ENCODE measurements around the gene APBA1.
"Not testable (repeated sequence)": the region's sequence is repeated elsewhere in the genome, so short reads cannot be mapped to it uniquely, and the experiment has no call there.

APBA1 gene

DNA sequence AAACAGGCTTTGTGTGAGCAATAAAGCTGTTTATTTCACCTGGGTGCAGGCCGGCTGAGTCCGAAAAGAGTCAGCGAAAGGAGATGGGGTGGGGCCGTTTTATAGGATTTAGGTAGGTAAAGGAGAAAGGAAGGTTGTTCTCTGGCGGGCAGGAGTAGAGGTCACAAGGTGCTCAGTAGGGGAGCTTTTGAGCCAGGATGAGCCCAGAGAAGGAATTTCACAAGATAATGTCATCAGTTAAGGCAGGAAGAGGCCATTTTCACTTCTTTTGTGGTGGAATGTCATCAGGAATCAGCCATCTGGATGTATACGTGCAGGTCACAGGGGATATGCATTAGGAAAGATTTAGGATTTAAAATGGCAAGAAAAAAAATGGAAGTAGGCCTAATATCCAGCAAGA lies 262.2 kb downstream of the APBA1 start:
- 41 to 47% methylated on average over 5 to 6 of the region's 6 CpGs for WGBS, 2 experiments (ENCODE audit: insufficient coverage in 2 of 2)
- not testable (repeated sequence) for H3K36me3 ChIP-seq (ENCODE audit: control insufficient read depth, insufficient read depth, low read length); H3K27ac ChIP-seq (ENCODE audit: low read depth, low read length, severe bottlenecking); H3K9me3 ChIP-seq (ENCODE audit: control insufficient read depth, low read length); H3K4me3 ChIP-seq (ENCODE audit: extremely low read depth, insufficient read depth, low read length, poor library complexity, severe bottlenecking); H3K4me1 ChIP-seq (ENCODE audit: control insufficient read depth, insufficient read depth, low read length, poor library complexity, severe bottlenecking)

GRCh38 chr9:69400470-69400869 lies 271.7 kb downstream of the APBA1 start:
- 82 to 100% methylated on average over 1 of the region's 1 CpG for WGBS, 2 experiments (ENCODE audit: insufficient coverage in 2 of 2)
- H3K4me3 ChIP-seq (ENCODE audit: extremely low read depth, insufficient read depth, low read length, poor library complexity, severe bottlenecking): no peak overlapping the region
- no peak overlapping the region for H3K27ac ChIP-seq (ENCODE audit: low read depth, low read length, severe bottlenecking)
- H3K9me3 ChIP-seq (ENCODE audit: control insufficient read depth, low read length): no peaks in the 10 kb centered on the region
- H3K4me1 ChIP-seq (ENCODE audit: control insufficient read depth, insufficient read depth, low read length, poor library complexity, severe bottlenecking): no peaks in the 10 kb centered on the region
- H3K36me3 ChIP-seq (ENCODE audit: control insufficient read depth, insufficient read depth, low read length): no peaks in the 10 kb centered on the region

- no peak overlapping the region for H3K27ac ChIP-seq (ENCODE audit: low read depth, low read length, severe bottlenecking)
- WGBS, 2 experiments (ENCODE audit: insufficient coverage in 2 of 2): 79 to 86% methylated on average over 7 to 9 of the region's 12 CpGs
- H3K9me3 ChIP-seq (ENCODE audit: control insufficient read depth, low read length): no peaks in the 10 kb centered on the region
- H3K4me1 ChIP-seq (ENCODE audit: control insufficient read depth, insufficient read depth, low read length, poor library complexity, severe bottlenecking): no peaks in the 10 kb centered on the region
- H3K4me3 ChIP-seq (ENCODE audit: extremely low read depth, insufficient read depth, low read length, poor library complexity, severe bottlenecking): no peak overlapping the region
- no peaks in the 10 kb centered on the region for H3K36me3 ChIP-seq (ENCODE audit: control insufficient read depth, insufficient read depth, low read length)
Measured at GRCh38 chr9:69397384-69398214, 274.6 kb downstream of the APBA1 start.

- H3K9me3 ChIP-seq (ENCODE audit: control insufficient read depth, low read length): no peaks in the 10 kb centered on the region
- 86 to 93% methylated on average over 1 to 2 of the region's 2 CpGs for WGBS, 2 experiments (ENCODE audit: insufficient coverage in 2 of 2)
- no peaks in the 10 kb centered on the region for H3K36me3 ChIP-seq (ENCODE audit: control insufficient read depth, insufficient read depth, low read length)
- H3K4me3 ChIP-seq (ENCODE audit: extremely low read depth, insufficient read depth, low read length, poor library complexity, severe bottlenecking): no peak overlapping the region
- H3K27ac ChIP-seq (ENCODE audit: low read depth, low read length, severe bottlenecking): no peak overlapping the region
- H3K4me1 ChIP-seq (ENCODE audit: control insufficient read depth, insufficient read depth, low read length, poor library complexity, severe bottlenecking): no peaks in the 10 kb centered on the region
Measured at GRCh38 chr9:69396759-69397158, 275.4 kb downstream of the APBA1 start.

- Histone ChIP-seq H3K27ac (ENCODE audit: low read depth, low read length, severe bottlenecking) (no peak overlapping the region), H3K4me3 (ENCODE audit: extremely low read depth, insufficient read depth, low read length, poor library complexity, severe bottlenecking) (no peak overlapping the region), H3K4me1 (ENCODE audit: control insufficient read depth, insufficient read depth, low read length, poor library complexity, severe bottlenecking) (no peaks in the 10 kb centered on the region), H3K36me3 (ENCODE audit: control insufficient read depth, insufficient read depth, low read length) (no peaks in the 10 kb centered on the region), H3K9me3 (ENCODE audit: control insufficient read depth, low read length) (no peaks in the 10 kb centered on the region)
- WGBS, 2 experiments (ENCODE audit: insufficient coverage in 2 of 2): 89 to 90% methylated on average over 2 to 5 of the region's 5 CpGs
Measured at GRCh38 chr9:69395718-69396117, 276.5 kb downstream of the APBA1 start.

DNA sequence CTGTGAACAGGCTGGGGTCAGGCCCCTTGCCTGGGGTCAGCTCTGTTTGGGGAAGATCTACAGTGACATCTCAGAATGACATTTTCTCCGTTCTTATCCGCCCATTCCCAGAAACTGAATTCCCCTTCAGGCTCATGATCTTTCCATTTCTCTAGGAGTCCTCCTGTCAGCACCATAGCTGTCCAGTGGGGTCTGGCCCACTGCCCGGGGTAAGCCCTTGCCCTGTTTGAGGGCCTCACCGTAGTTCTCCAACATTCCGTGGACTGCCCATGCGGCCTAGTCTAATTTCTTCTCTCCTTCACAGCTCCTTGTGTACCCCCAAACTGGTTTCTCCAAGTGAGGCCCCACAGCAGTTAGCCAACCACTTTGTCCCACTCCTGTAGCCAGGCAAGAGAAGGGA lies 278.7 kb downstream of the APBA1 start:
- H3K27ac ChIP-seq (ENCODE audit: low read depth, low read length, severe bottlenecking): no peak overlapping the region
- H3K9me3 ChIP-seq (ENCODE audit: control insufficient read depth, low read length): no peaks in the 10 kb centered on the region
- no peaks in the 10 kb centered on the region for H3K4me1 ChIP-seq (ENCODE audit: control insufficient read depth, insufficient read depth, low read length, poor library complexity, severe bottlenecking)
- no peaks in the 10 kb centered on the region for H3K36me3 ChIP-seq (ENCODE audit: control insufficient read depth, insufficient read depth, low read length)
- no peak overlapping the region for H3K4me3 ChIP-seq (ENCODE audit: extremely low read depth, insufficient read depth, low read length, poor library complexity, severe bottlenecking)
- WGBS, 2 experiments (ENCODE audit: insufficient coverage in 2 of 2): 93 to 98% methylated on average over 4 to 6 of the region's 6 CpGs

- Histone ChIP-seq H3K4me3 (ENCODE audit: extremely low read depth, insufficient read depth, low read length, poor library complexity, severe bottlenecking) (no peak overlapping the region), H3K36me3 (ENCODE audit: control insufficient read depth, insufficient read depth, low read length) (no peaks in the 10 kb centered on the region), H3K27ac (ENCODE audit: low read depth, low read length, severe bottlenecking) (no peak overlapping the region), H3K4me1 (ENCODE audit: control insufficient read depth, insufficient read depth, low read length, poor library complexity, severe bottlenecking) (no peaks in the 10 kb centered on the region), H3K9me3 (ENCODE audit: control insufficient read depth, low read length) (no peaks in the 10 kb centered on the region)
- WGBS, 2 experiments (ENCODE audit: insufficient coverage in 2 of 2): 88 to 100% methylated on average over 3 to 5 of the region's 5 CpGs
Measured at GRCh38 chr9:69392826-69393225, 279.3 kb downstream of the APBA1 start.

GRCh38 chr9:69391946-69392345 lies 280.2 kb downstream of the APBA1 start:
- Histone ChIP-seq H3K36me3 (ENCODE audit: control insufficient read depth, insufficient read depth, low read length) (no peaks in the 10 kb centered on the region), H3K4me1 (ENCODE audit: control insufficient read depth, insufficient read depth, low read length, poor library complexity, severe bottlenecking) (no peaks in the 10 kb centered on the region), H3K9me3 (ENCODE audit: control insufficient read depth, low read length) (no peaks in the 10 kb centered on the region), H3K4me3 (ENCODE audit: extremely low read depth, insufficient read depth, low read length, poor library complexity, severe bottlenecking) (no peak overlapping the region), H3K27ac (ENCODE audit: low read depth, low read length, severe bottlenecking) (no peak overlapping the region)
- 92 to 99% methylated on average over 6 to 7 of the region's 7 CpGs for WGBS, 2 experiments (ENCODE audit: insufficient coverage in 2 of 2)

DNA sequence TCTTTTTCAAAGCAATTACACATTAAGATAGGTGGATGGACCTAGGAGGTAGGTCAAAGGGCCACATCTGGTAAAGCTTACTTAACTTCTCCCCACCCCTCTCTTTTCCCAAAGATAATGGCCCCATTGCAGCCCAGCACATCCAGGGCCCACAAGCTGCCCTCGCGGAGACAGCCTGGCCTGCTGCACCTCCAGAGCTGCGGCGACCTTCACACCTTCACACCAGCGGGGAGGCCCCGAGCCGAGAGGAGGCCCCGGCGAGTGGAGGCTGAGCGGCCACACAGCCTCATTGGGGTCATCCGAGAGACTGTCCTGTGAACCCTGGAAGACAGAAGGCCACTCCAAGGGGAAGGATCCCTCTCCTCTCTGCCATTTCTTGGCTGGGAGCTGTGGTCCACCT lies 280.7 kb downstream of the APBA1 start:
- no peaks in the 10 kb centered on the region for H3K36me3 ChIP-seq (ENCODE audit: control insufficient read depth, insufficient read depth, low read length)
- H3K4me1 ChIP-seq (ENCODE audit: control insufficient read depth, insufficient read depth, low read length, poor library complexity, severe bottlenecking): no peaks in the 10 kb centered on the region
- no peaks in the 10 kb centered on the region for H3K9me3 ChIP-seq (ENCODE audit: control insufficient read depth, low read length)
- 94 to 95% methylated on average over 9 to 10 of the region's 11 CpGs for WGBS, 2 experiments (ENCODE audit: insufficient coverage in 2 of 2)
- no peak overlapping the region for H3K4me3 ChIP-seq (ENCODE audit: extremely low read depth, insufficient read depth, low read length, poor library complexity, severe bottlenecking)
- no peak overlapping the region for H3K27ac ChIP-seq (ENCODE audit: low read depth, low read length, severe bottlenecking)

DNA sequence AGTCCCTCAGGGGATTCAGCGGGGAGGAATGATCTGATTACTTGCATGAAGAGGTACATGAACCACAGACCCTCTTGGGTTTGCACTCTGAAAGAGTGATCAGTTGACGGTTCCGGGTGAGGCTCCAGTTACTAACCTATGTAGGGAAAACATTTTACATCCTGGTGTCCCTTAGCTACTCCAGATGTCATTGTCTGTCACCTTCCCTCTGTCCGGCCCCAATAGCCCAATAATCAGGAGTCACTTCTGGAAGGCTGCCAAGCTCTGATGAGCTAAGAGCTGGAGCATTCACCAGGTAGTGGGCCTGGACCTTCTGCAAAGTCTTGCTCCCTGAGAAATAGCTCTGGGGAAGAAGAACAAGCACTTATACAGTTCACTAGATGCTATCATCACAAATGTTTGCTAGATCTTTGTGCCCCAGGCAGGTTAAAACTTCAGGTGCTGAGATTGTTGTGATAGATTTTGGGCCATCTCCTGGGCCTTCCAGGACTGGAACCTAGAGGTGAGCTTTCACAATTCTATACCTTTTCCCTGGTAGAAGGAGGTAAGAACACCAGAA lies 282.7 kb downstream of the APBA1 start:
- Histone ChIP-seq H3K4me1 (ENCODE audit: control insufficient read depth, insufficient read depth, low read length, poor library complexity, severe bottlenecking) (no peaks in the 10 kb centered on the region), H3K27ac (ENCODE audit: low read depth, low read length, severe bottlenecking) (no peak overlapping the region), H3K36me3 (ENCODE audit: control insufficient read depth, insufficient read depth, low read length) (no peaks in the 10 kb centered on the region), H3K4me3 (ENCODE audit: extremely low read depth, insufficient read depth, low read length, poor library complexity, severe bottlenecking) (no peak overlapping the region), H3K9me3 (ENCODE audit: control insufficient read depth, low read length) (no peaks in the 10 kb centered on the region)
- 100% methylated on average over 3 to 4 of the region's 4 CpGs for WGBS, 2 experiments (ENCODE audit: insufficient coverage in 2 of 2)

GRCh38 chr9:69388596-69388995 lies 283.6 kb downstream of the APBA1 start:
- H3K36me3 ChIP-seq (ENCODE audit: control insufficient read depth, insufficient read depth, low read length): no peaks in the 10 kb centered on the region
- no peaks in the 10 kb centered on the region for H3K4me1 ChIP-seq (ENCODE audit: control insufficient read depth, insufficient read depth, low read length, poor library complexity, severe bottlenecking)
- no peak overlapping the region for H3K4me3 ChIP-seq (ENCODE audit: extremely low read depth, insufficient read depth, low read length, poor library complexity, severe bottlenecking)
- 97% methylated on average over 3 of the region's 3 CpGs for WGBS, 2 experiments (ENCODE audit: insufficient coverage in 2 of 2)
- H3K27ac ChIP-seq (ENCODE audit: low read depth, low read length, severe bottlenecking): no peak overlapping the region
- H3K9me3 ChIP-seq (ENCODE audit: control insufficient read depth, low read length): no peaks in the 10 kb centered on the region

Measured in mesodermal cell (in vitro differentiated cells).